ENCODE measurements around the gene PCA3.

PCA3 gene

DNA sequence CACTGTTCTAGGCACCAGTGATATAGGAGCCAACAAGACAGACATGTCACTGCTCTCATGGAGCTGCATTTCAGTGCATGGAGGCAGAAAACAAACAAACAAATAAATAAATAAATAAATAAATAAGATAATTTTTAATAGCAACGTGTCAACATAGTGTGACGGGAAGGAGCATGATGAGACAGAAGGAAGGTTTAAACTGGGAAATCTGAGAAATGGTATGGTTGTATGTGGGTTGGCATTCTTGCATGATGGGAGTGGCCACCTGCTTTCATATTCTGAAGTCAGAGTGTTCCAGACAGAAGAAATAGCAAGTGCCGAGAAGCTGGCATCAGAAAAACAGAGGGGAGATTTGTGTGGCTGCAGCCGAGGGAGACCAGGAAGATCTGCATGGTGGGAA, at the start of gene PCA3:
TSS of gene PCA3 (plus strand) at position 301 of the 400 bp plus-strand sequence.
- H3K27me3 ChIP-seq (ENCODE audit: control insufficient read depth in 1 of 2, insufficient read depth in 2 of 2, low read length in 2 of 2): no peaks in the 10 kb centered on the region
- no peak within 1 kb of the TSS for H3K4me3 ChIP-seq (ENCODE audit: low read depth in 1 of 2, low read length in 2 of 2)

DNA sequence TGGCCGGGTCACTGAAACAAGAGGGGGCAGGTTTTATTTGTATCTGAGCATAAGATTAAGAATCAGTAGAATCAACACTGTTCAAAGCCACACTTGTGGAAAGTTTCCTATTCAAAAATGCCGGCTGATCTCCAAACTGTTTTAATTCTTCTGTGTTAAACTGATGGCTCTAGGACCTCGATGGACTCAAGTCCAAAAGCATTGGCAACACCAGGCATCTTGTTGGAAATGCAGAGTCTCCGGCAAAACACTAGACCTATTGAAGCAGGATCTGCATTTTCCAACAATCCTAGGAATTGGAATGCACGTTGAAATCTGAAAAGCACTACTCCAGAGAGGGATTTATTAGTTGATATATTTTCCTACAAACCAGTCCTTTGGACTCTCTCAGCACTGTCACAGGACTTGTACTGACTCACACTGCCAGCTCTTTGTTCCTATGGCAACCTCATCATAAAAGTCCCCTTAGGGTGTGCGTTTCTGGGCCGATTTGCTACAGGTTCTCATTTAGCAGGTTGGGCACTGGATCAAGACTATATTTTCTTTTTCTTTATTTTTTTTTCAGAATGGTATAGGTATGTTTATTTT, 48.1 kb upstream of the PCA3 start:
- H3K27me3 ChIP-seq (ENCODE audit: control insufficient read depth in 1 of 2, insufficient read depth in 2 of 2, low read length in 2 of 2): no peaks in the 10 kb centered on the region
- H3K9ac ChIP-seq (ENCODE audit: low read depth in 1 of 2, low read length in 2 of 2): no peak overlapping the region
- no peaks in the 10 kb centered on the region for H3K9me3 ChIP-seq (ENCODE audit: control insufficient read depth in 1 of 2, low read length in 2 of 2)
- H3K4me1 ChIP-seq (ENCODE audit: control insufficient read depth in 1 of 2, insufficient read depth in 2 of 2, low read length in 2 of 2): no peaks in the 10 kb centered on the region
- no peak overlapping the region for H3K27ac ChIP-seq (ENCODE audit: low read depth, low read length)
- H3K4me3 ChIP-seq (ENCODE audit: low read depth in 1 of 2, low read length in 2 of 2): no peak overlapping the region
- H3K36me3 ChIP-seq (ENCODE audit: control insufficient read depth in 1 of 2, insufficient read depth in 2 of 2, low read length in 2 of 2): no peaks in the 10 kb centered on the region

More for the DNA sequence above, at the start of gene PCA3:
- no peaks in the 10 kb centered on the region for H3K9me3 ChIP-seq (ENCODE audit: control insufficient read depth in 1 of 2, low read length in 2 of 2)
- no peaks in the 10 kb centered on the region for H3K36me3 ChIP-seq (ENCODE audit: control insufficient read depth in 1 of 2, insufficient read depth in 2 of 2, low read length in 2 of 2)
- peaks cover 0 to 6% of the 10 kb centered on the region in 2 donors for H3K4me1 ChIP-seq (ENCODE audit: control insufficient read depth in 1 of 2, insufficient read depth in 2 of 2, low read length in 2 of 2)
- H3K9ac ChIP-seq (ENCODE audit: low read depth in 1 of 2, low read length in 2 of 2): no peak within 1 kb of the TSS
- no peak within 1 kb of the TSS for H3K27ac ChIP-seq (ENCODE audit: low read depth, low read length)

- Histone ChIP-seq H3K4me3 (ENCODE audit: low read depth in 1 of 2, low read length in 2 of 2) (no peak overlapping the region), H3K9ac (ENCODE audit: low read depth in 1 of 2, low read length in 2 of 2) (no peak overlapping the region), H3K27me3 (ENCODE audit: control insufficient read depth in 1 of 2, insufficient read depth in 2 of 2, low read length in 2 of 2) (no peaks in the 10 kb centered on the region), H3K9me3 (ENCODE audit: control insufficient read depth in 1 of 2, low read length in 2 of 2) (no peaks in the 10 kb centered on the region), H3K27ac (ENCODE audit: low read depth, low read length) (no peak overlapping the region), H3K4me1 (ENCODE audit: control insufficient read depth in 1 of 2, insufficient read depth in 2 of 2, low read length in 2 of 2) (no peaks in the 10 kb centered on the region), H3K36me3 (ENCODE audit: control insufficient read depth in 1 of 2, insufficient read depth in 2 of 2, low read length in 2 of 2) (no peaks in the 10 kb centered on the region)
These were observed 47.1 kb upstream of the PCA3 start for GRCh38 chr9:76717176-76717575.

GRCh38 chr9:76717613-76718012, 46.6 kb upstream of the PCA3 start:
- H3K4me3 ChIP-seq (ENCODE audit: low read depth in 1 of 2, low read length in 2 of 2): no peak overlapping the region
- no peaks in the 10 kb centered on the region for H3K27me3 ChIP-seq (ENCODE audit: control insufficient read depth in 1 of 2, insufficient read depth in 2 of 2, low read length in 2 of 2)
- H3K27ac ChIP-seq (ENCODE audit: low read depth, low read length): no peak overlapping the region
- H3K9ac ChIP-seq (ENCODE audit: low read depth in 1 of 2, low read length in 2 of 2): no peak overlapping the region
- H3K36me3 ChIP-seq (ENCODE audit: control insufficient read depth in 1 of 2, insufficient read depth in 2 of 2, low read length in 2 of 2): no peaks in the 10 kb centered on the region
- H3K4me1 ChIP-seq (ENCODE audit: control insufficient read depth in 1 of 2, insufficient read depth in 2 of 2, low read length in 2 of 2): no peaks in the 10 kb centered on the region
- no peaks in the 10 kb centered on the region for H3K9me3 ChIP-seq (ENCODE audit: control insufficient read depth in 1 of 2, low read length in 2 of 2)

- Histone ChIP-seq H3K27ac (ENCODE audit: low read depth, low read length) (no peak overlapping the region), H3K9ac (ENCODE audit: low read depth in 1 of 2, low read length in 2 of 2) (no peak overlapping the region), H3K27me3 (ENCODE audit: control insufficient read depth in 1 of 2, insufficient read depth in 2 of 2, low read length in 2 of 2) (no peaks in the 10 kb centered on the region), H3K4me1 (ENCODE audit: control insufficient read depth in 1 of 2, insufficient read depth in 2 of 2, low read length in 2 of 2) (no peaks in the 10 kb centered on the region), H3K9me3 (ENCODE audit: control insufficient read depth in 1 of 2, low read length in 2 of 2) (no peaks in the 10 kb centered on the region), H3K36me3 (ENCODE audit: control insufficient read depth in 1 of 2, insufficient read depth in 2 of 2, low read length in 2 of 2) (no peaks in the 10 kb centered on the region), H3K4me3 (ENCODE audit: low read depth in 1 of 2, low read length in 2 of 2) (no peak overlapping the region)
These were observed 46.1 kb upstream of the PCA3 start for GRCh38 chr9:76718166-76718565.

- H3K9ac ChIP-seq (ENCODE audit: low read depth in 1 of 2, low read length in 2 of 2): no peak overlapping the region
- H3K27me3 ChIP-seq (ENCODE audit: control insufficient read depth in 1 of 2, insufficient read depth in 2 of 2, low read length in 2 of 2): no peaks in the 10 kb centered on the region
- no peak overlapping the region for H3K4me3 ChIP-seq (ENCODE audit: low read depth in 1 of 2, low read length in 2 of 2)
- H3K9me3 ChIP-seq (ENCODE audit: control insufficient read depth in 1 of 2, low read length in 2 of 2): no peaks in the 10 kb centered on the region
- no peak overlapping the region for H3K27ac ChIP-seq (ENCODE audit: low read depth, low read length)
- no peaks in the 10 kb centered on the region for H3K4me1 ChIP-seq (ENCODE audit: control insufficient read depth in 1 of 2, insufficient read depth in 2 of 2, low read length in 2 of 2)
- no peaks in the 10 kb centered on the region for H3K36me3 ChIP-seq (ENCODE audit: control insufficient read depth in 1 of 2, insufficient read depth in 2 of 2, low read length in 2 of 2)
These were observed 44.0 kb upstream of the PCA3 start for GRCh38 chr9:76720245-76720644.

DNA sequence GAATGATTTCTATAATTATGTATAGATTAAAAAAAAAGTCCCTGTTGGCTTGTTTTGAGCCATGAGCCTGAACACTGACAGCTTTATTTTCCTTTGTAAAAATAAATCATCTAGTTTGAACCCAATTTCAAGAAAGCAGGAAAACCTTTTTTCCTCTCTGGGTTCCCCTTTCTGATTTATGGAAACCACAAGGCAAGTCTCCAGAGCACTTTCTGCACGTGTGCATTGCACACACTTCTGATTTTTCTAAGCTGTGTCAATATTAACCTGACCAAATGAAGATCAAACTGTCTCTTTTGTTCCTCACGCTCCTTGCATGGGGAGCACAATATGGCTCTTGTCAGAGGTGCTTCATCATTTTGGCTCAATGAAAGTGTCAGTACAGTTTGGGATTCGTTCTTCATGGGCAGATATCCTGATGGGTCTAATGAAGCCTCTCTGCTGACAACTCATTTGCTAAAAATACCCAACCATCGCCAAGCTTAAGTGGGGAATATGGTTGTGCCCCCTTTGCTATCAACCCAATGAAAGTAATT, 39.2 kb upstream of the PCA3 start:
- no peak overlapping the region for H3K9ac ChIP-seq (ENCODE audit: low read depth in 1 of 2, low read length in 2 of 2)
- H3K36me3 ChIP-seq (ENCODE audit: control insufficient read depth in 1 of 2, insufficient read depth in 2 of 2, low read length in 2 of 2): no peaks in the 10 kb centered on the region
- H3K4me1 ChIP-seq (ENCODE audit: control insufficient read depth in 1 of 2, insufficient read depth in 2 of 2, low read length in 2 of 2): peaks cover 0 to 4% of the 10 kb centered on the region in 2 donors
- H3K9me3 ChIP-seq (ENCODE audit: control insufficient read depth in 1 of 2, low read length in 2 of 2): no peaks in the 10 kb centered on the region
- no peak overlapping the region for H3K27ac ChIP-seq (ENCODE audit: low read depth, low read length)
- H3K4me3 ChIP-seq (ENCODE audit: low read depth in 1 of 2, low read length in 2 of 2): no peak overlapping the region
- H3K27me3 ChIP-seq (ENCODE audit: control insufficient read depth in 1 of 2, insufficient read depth in 2 of 2, low read length in 2 of 2): no peaks in the 10 kb centered on the region

GRCh38 chr9:76725885-76726284, 38.4 kb upstream of the PCA3 start:
- Histone ChIP-seq H3K27ac (ENCODE audit: low read depth, low read length) (no peak overlapping the region), H3K4me3 (ENCODE audit: low read depth in 1 of 2, low read length in 2 of 2) (no peak overlapping the region), H3K27me3 (ENCODE audit: control insufficient read depth in 1 of 2, insufficient read depth in 2 of 2, low read length in 2 of 2) (no peaks in the 10 kb centered on the region), H3K9ac (ENCODE audit: low read depth in 1 of 2, low read length in 2 of 2) (no peak overlapping the region), H3K9me3 (ENCODE audit: control insufficient read depth in 1 of 2, low read length in 2 of 2) (no peaks in the 10 kb centered on the region), H3K4me1 (ENCODE audit: control insufficient read depth in 1 of 2, insufficient read depth in 2 of 2, low read length in 2 of 2) (peaks cover 0 to 6% of the 10 kb centered on the region in 2 donors), H3K36me3 (ENCODE audit: control insufficient read depth in 1 of 2, insufficient read depth in 2 of 2, low read length in 2 of 2) (no peaks in the 10 kb centered on the region)

DNA sequence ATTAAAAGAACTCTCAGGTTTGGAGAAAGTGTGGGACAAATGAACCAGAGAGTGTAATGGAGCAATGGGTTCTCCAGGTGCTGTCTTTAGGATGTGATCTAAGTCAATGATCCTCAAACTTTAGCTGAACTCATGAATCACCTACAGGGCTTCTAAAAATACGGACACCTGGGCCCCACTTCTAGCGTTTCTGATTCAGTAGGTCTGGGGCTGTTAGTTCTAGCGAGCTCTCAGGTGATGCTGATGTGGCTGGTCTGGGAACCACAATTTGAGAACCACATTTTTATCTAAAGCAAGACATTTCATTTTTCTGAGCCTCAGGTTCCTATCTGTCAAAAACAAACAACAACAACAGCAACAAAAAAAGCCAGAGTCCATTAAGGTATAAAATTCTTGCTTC, 35.1 kb upstream of the PCA3 start:
- Histone ChIP-seq H3K4me3 (ENCODE audit: low read depth in 1 of 2, low read length in 2 of 2) (no peak overlapping the region), H3K36me3 (ENCODE audit: control insufficient read depth in 1 of 2, insufficient read depth in 2 of 2, low read length in 2 of 2) (no peaks in the 10 kb centered on the region), H3K27me3 (ENCODE audit: control insufficient read depth in 1 of 2, insufficient read depth in 2 of 2, low read length in 2 of 2) (no peaks in the 10 kb centered on the region), H3K9me3 (ENCODE audit: control insufficient read depth in 1 of 2, low read length in 2 of 2) (no peaks in the 10 kb centered on the region), H3K9ac (ENCODE audit: low read depth in 1 of 2, low read length in 2 of 2) (no peak overlapping the region), H3K4me1 (ENCODE audit: control insufficient read depth in 1 of 2, insufficient read depth in 2 of 2, low read length in 2 of 2) (peaks cover 0 to 6% of the 10 kb centered on the region in 2 donors), H3K27ac (ENCODE audit: low read depth, low read length) (no peak overlapping the region)

- Histone ChIP-seq H3K4me3 (ENCODE audit: low read depth in 1 of 2, low read length in 2 of 2) (no peak overlapping the region), H3K4me1 (ENCODE audit: control insufficient read depth in 1 of 2, insufficient read depth in 2 of 2, low read length in 2 of 2) (peaks cover 0 to 6% of the 10 kb centered on the region in 2 donors), H3K27ac (ENCODE audit: low read depth, low read length) (no peak overlapping the region), H3K36me3 (ENCODE audit: control insufficient read depth in 1 of 2, insufficient read depth in 2 of 2, low read length in 2 of 2) (no peaks in the 10 kb centered on the region), H3K9ac (ENCODE audit: low read depth in 1 of 2, low read length in 2 of 2) (no peak overlapping the region), H3K9me3 (ENCODE audit: control insufficient read depth in 1 of 2, low read length in 2 of 2) (no peaks in the 10 kb centered on the region), H3K27me3 (ENCODE audit: control insufficient read depth in 1 of 2, insufficient read depth in 2 of 2, low read length in 2 of 2) (no peaks in the 10 kb centered on the region)
These were observed 34.1 kb upstream of the PCA3 start for GRCh38 chr9:76729980-76730737.
